Ishikawa (cell line): ENCODE data around the gene FAM217B.

Experiments
- CEBPB ChIP-seq: IDR thresholded peaks from 2 replicates; pipeline ENCODE4 v1.6.1; 2012
- EGR1 ChIP-seq: IDR thresholded peaks from 2 replicates; pipeline ENCODE4 v1.6.1; 2012
- EP300 ChIP-seq: IDR thresholded peaks from 2 replicates; pipeline ENCODE4 v1.6.1; 2012; ENCODE audit warnings: borderline replicate concordance
- FOXM1 ChIP-seq: IDR thresholded peaks from 2 replicates; pipeline ENCODE4 v1.6.1; 2012; ENCODE audit warnings: low read depth, borderline replicate concordance
- TAF1 ChIP-seq: IDR thresholded peaks from 2 replicates; pipeline ENCODE4 v1.6.1; 2012; ENCODE audit warnings: low read depth, mild to moderate bottlenecking
- TCF12 ChIP-seq: IDR thresholded peaks from 2 replicates; pipeline ENCODE4 v1.6.1; 2012; ENCODE audit warnings: low read depth
- TEAD4 ChIP-seq: IDR thresholded peaks from 2 replicates; pipeline ENCODE4 v1.6.1; 2012
- TF ChIP-seq, protein P1 (sequence below): IDR thresholded peaks from 2 replicates; pipeline ENCODE4 v1.6.1; 2012
- TF ChIP-seq, protein P2 (sequence below): IDR thresholded peaks from 2 replicates; pipeline ENCODE4 v1.6.1; 2012

DNA sequence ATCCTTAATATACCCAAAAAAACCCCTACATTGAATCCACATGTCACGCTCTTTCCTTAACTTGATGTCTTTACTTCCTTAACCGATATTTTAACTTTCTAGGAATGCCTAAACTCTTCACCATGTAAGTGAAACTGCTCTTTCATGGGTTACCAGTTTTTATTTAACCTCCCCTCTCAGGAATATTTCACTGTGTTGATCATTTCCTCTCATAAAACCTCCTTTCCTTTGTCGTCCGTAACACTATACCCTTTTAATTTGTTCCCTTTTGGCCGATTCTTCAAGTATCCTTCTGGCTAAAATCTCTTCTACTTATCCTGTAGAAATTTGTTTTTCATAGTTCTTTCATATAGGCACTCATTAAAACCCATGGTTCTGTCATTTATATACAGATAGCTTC is 31.3 kb upstream of the FAM217B start:
- TF ChIP-seq CEBPB (no peak), EGR1 (no peak), EP300 (no peak), TCF12 (no peak), TAF1 (no peak), TEAD4 (no peak), FOXM1 (no peak)
- TF ChIP-seq, protein P1, sequence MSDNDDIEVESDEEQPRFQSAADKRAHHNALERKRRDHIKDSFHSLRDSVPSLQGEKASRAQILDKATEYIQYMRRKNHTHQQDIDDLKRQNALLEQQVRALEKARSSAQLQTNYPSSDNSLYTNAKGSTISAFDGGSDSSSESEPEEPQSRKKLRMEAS = no peak
- TF ChIP-seq, protein P2, sequence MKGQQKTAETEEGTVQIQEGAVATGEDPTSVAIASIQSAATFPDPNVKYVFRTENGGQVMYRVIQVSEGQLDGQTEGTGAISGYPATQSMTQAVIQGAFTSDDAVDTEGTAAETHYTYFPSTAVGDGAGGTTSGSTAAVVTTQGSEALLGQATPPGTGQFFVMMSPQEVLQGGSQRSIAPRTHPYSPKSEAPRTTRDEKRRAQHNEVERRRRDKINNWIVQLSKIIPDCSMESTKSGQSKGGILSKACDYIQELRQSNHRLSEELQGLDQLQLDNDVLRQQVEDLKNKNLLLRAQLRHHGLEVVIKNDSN = no peak
